HL-60/S4 treated with phorbol 12-myristate 13-acetate at 8.2 ng/mL for 4 days and 3 days (cell line): ENCODE data around the gene CROCC2.

Source experiments
- in situ Hi-C: fragments of 300-500 bp; cut with MboI; formaldehyde crosslinking; loops from 2 replicates; pipeline ENCODE4 v1.15.0; 2022; ENCODE audit warnings: low sequenced_read_pairs

CROCC2 gene

GRCh38 chr2:240906141-240906910, at the start of gene CROCC2:
CROCC2 (plus strand) TSS chr2:240906336; CDS start chr2:240906514, 178 bp downstream.
- in situ Hi-C loops: no loop called here

GRCh38 chr2:240857039-240858008, 48.8 kb upstream of the CROCC2 start:
- in situ Hi-C loops: no loop called here

DNA sequence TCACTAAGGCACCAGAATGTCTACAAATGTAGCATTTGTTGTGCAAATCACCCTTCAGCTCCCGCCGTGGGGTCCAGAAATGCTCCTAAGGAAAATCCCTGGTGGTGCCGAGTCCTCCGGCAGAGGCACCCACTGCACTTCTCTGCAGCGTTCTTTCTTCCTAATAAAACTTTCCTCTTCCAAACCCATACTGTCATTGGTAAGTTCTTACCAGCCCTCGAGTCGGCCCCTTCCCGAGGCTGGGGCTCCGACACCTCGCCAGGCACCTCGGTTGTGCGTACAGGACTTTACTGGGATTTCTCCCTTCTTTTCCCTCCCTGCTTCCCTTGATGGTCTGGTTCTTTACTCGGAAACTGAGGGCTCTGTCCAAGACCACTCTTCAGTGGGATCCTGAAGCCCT, 47.8 kb upstream of the CROCC2 start:
- in situ Hi-C loops: no loop called here

- in situ Hi-C loops: no loop called here
Observed at GRCh38 chr2:240858871-240859270, 47.3 kb upstream of the CROCC2 start.

GRCh38 chr2:240861547-240861946, 44.6 kb upstream of the CROCC2 start:
- in situ Hi-C loops: no loop called here

GRCh38 chr2:240864475-240864874, 41.7 kb upstream of the CROCC2 start:
- in situ Hi-C loops: no loop called here

GRCh38 chr2:240865391-240865790, 40.7 kb upstream of the CROCC2 start:
- in situ Hi-C loops: no loop called here

- in situ Hi-C loops: no loop called here
Observed at GRCh38 chr2:240868286-240869108, 37.6 kb upstream of the CROCC2 start, which contains the start of gene AGXT. AGXT (plus strand) TSS chr2:240868824; CDS start chr2:240868866, 42 bp downstream.

GRCh38 chr2:240869109-240869955, 36.8 kb upstream of the CROCC2 start:
- in situ Hi-C loops: no loop called here

GRCh38 chr2:240869956-240870875, 35.9 kb upstream of the CROCC2 start:
- in situ Hi-C loops: no loop called here

GRCh38 chr2:240871071-240871958, 34.8 kb upstream of the CROCC2 start:
- in situ Hi-C loops: no loop called here

- in situ Hi-C loops: no loop called here
Observed at GRCh38 chr2:240872317-240873097, 33.6 kb upstream of the CROCC2 start.

DNA sequence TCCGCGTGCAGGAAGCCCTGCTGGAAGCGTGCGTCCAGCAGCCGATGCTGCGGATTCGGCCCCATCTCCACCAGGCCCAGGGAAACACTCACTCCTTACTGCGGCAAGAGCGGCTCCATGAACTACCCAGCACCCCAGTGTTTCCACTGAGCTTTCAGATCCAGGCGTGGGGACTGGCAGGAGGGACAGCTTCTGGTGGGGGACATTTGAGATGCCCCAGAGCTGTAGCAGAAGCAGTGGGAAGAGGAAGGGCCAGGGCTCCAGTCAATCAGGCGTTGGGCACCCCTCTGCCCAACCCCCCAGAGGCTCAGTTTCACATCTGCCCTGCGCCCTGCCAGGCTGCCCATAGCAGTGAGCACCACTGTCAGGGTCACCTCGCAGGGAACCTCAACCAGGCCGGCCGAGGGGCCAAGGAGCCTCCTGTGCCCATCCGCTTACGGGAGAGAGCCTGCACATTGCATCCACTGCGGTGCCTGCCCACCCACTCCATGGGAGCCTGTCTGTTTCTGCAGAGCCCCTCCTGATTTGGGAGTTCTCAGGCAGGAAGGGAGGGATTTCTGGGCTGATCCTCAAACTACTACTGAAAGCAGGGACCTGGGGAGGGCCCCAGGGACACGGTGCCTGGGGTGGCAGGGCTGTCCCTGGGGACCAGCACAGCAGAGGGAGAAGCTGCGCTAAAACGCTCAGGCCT, 32.9 kb upstream of the CROCC2 start:
- in situ Hi-C loops: no loop called here

DNA sequence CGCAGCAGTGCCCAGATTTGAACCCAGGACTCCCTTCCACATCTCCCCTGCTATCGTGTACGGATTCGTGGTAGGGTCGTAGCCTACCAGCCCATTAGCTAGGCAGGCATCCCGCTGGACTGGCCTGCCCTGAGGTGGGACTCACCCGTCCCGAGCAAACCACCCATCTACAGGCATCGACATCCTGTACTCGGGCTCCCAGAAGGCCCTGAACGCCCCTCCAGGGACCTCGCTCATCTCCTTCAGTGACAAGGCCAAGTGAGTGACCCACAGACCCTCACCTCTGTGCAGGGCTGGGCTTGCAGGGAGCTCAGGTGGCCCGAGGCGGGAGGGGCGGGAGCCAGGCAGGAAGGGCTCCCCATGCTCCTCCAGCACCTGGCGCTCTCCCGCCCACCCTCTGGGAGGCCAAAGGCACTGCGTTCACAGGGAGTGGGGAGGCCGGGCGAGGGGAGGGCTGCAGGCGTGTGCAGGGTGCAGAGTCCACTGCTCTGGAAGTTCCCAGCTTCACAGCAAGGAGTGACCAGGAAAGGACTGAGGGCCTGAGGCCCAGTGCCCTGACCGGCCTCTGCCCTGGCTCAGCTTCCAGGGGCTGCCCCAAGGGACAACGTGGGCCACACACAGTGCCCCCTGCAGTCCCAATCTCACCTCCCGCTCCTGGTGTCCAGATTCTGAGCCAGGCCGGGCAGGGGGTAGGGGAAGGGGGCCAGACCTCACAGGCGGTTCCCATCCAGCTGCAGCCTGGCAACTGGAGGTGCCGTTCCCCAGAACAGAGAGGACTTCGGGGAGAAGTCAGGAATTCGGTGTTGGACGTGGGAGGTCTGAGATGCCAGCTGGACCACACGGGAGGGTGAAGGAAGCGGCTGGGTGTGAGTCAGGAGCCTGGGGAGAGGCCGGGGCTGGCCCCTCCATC, 32.1 kb upstream of the CROCC2 start:
- in situ Hi-C loops: no loop called here

- in situ Hi-C loops: no loop called here
Observed at GRCh38 chr2:240874715-240875227, 31.4 kb upstream of the CROCC2 start.
